Measurements from ENCODE around the gene RALBP1. TPM values are rescaled to one million over a fixed set of nuclear protein-coding genes. Genes with fewer than 3 reads are reported as not detected.

RALBP1 gene
- total RNA-seq, 1 experiment from 2014 or later, result 70.0 TPM

DNA sequence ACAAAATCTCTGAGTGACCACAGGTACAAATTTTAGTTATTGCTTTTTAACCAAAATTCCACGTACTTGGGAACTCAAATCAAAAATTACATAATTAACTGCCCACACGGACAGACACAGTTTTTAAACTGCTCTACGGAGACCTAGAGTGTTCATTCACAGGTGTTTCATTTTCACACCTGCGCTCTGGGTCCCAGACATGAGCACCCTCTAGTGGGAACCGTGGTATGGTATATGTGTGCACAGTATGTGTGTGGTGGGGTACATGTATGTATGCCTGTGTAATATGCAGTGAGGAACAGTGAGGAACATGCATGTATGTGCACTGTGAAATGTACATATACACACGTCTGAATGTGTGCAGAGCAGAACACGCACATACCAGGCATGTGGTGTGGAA is 74.1 kb downstream of the RALBP1 start:
- Histone ChIP-seq H3K9me3 (ENCODE audit: control insufficient read depth, insufficient read depth, low read depth, low read length) (no peaks in the 10 kb centered on the region), H3K27ac (ENCODE audit: low read length) (no peak overlapping the region), H3K36me3 (ENCODE audit: control insufficient read depth, insufficient read depth, low read length) (peaks cover 28% of the 10 kb centered on the region), H3K4me1 (ENCODE audit: control insufficient read depth, insufficient read depth, low read length) (no peaks in the 10 kb centered on the region), H3K27me3 (ENCODE audit: control insufficient read depth, insufficient read depth, low read length) (no peaks in the 10 kb centered on the region), H3K4me3 (ENCODE audit: low read depth in 2 of 2, low read length in 2 of 2) (no peak overlapping the region)
- in situ Hi-C loops (cut with HindIII; ENCODE audit: low pct_unique_long_range_greater_than_20kb, low sequenced_read_pairs) (no loop called here), intact Hi-C loops (cut with micrococcal nuclease; ENCODE audit: unreplicated experiment) (no loop called here)
- 0 out of 2 replicates have a peak, but pooled peaks have one; percentile 42 for ATAC-seq
- ChIA-PET CTCF (no interaction called here), POLR2A (no interaction called here)
- BruUV-seq (replicated peaks), result no TSS peak
- no peak for DNase-seq (ENCODE audit: low read depth, low spot score)
- TF ChIP-seq, protein P1, sequence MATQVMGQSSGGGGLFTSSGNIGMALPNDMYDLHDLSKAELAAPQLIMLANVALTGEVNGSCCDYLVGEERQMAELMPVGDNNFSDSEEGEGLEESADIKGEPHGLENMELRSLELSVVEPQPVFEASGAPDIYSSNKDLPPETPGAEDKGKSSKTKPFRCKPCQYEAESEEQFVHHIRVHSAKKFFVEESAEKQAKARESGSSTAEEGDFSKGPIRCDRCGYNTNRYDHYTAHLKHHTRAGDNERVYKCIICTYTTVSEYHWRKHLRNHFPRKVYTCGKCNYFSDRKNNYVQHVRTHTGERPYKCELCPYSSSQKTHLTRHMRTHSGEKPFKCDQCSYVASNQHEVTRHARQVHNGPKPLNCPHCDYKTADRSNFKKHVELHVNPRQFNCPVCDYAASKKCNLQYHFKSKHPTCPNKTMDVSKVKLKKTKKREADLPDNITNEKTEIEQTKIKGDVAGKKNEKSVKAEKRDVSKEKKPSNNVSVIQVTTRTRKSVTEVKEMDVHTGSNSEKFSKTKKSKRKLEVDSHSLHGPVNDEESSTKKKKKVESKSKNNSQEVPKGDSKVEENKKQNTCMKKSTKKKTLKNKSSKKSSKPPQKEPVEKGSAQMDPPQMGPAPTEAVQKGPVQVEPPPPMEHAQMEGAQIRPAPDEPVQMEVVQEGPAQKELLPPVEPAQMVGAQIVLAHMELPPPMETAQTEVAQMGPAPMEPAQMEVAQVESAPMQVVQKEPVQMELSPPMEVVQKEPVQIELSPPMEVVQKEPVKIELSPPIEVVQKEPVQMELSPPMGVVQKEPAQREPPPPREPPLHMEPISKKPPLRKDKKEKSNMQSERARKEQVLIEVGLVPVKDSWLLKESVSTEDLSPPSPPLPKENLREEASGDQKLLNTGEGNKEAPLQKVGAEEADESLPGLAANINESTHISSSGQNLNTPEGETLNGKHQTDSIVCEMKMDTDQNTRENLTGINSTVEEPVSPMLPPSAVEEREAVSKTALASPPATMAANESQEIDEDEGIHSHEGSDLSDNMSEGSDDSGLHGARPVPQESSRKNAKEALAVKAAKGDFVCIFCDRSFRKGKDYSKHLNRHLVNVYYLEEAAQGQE (IDR thresholded peaks at IDR 0.05; ENCODE audit: insufficient read depth in 1 of 2, low read depth in 2 of 2, low read length in 1 of 2), result no peak
- no peak for TF ChIP-seq POLR2AphosphoS5 (IDR thresholded peaks at IDR 0.05; ENCODE audit: low read depth, low read length)

GRCh38 chr18:9550429-9550828 is 75.1 kb downstream of the RALBP1 start:
- TF ChIP-seq, protein P1 (IDR thresholded peaks at IDR 0.05; ENCODE audit: insufficient read depth in 1 of 2, low read depth in 2 of 2, low read length in 1 of 2), result no peak
- TF ChIP-seq TCF7L2 (IDR thresholded peaks at IDR 0.05; ENCODE audit: low read depth, low read length) (no peak), CTCF (IDR thresholded peaks at IDR 0.05) (no peak), SIN3A (IDR thresholded peaks at IDR 0.05; ENCODE audit: borderline replicate concordance, insufficient read depth, low read depth, low read length) (no peak), POLR2AphosphoS5 (IDR thresholded peaks at IDR 0.05; ENCODE audit: low read depth, low read length) (no peak)
- BruUV-seq (replicated peaks), result no TSS peak
- Histone ChIP-seq H3K9me3 (ENCODE audit: control insufficient read depth, insufficient read depth, low read depth, low read length) (no peaks in the 10 kb centered on the region), H3K27me3 (ENCODE audit: control insufficient read depth, insufficient read depth, low read length) (no peaks in the 10 kb centered on the region), H3K36me3 (ENCODE audit: control insufficient read depth, insufficient read depth, low read length) (peaks cover 28% of the 10 kb centered on the region), H3K4me3 (ENCODE audit: low read depth in 2 of 2, low read length in 2 of 2) (no peak overlapping the region), H3K27ac (ENCODE audit: low read length) (no peak overlapping the region), H3K4me1 (ENCODE audit: control insufficient read depth, insufficient read depth, low read length) (no peaks in the 10 kb centered on the region)
- CTCF ChIA-PET, result no interaction called here
- POLR2A ChIA-PET, result no interaction called here
- ATAC-seq (no peak), DNase-seq (ENCODE audit: low read depth, low spot score) (no peak)
- in situ Hi-C loops (cut with HindIII; ENCODE audit: low pct_unique_long_range_greater_than_20kb, low sequenced_read_pairs) (no loop called here), intact Hi-C loops (cut with micrococcal nuclease; ENCODE audit: unreplicated experiment) (no loop called here)

Data from Panc1 (cell line).